Muscle of leg (tissue), 16 donors: Measurements from ENCODE around the gene TMEM42. TPM values are rescaled to one million over a fixed set of nuclear protein-coding genes. Genes with fewer than 3 reads are reported as not detected.
"Not testable (repeated sequence)": the region's sequence is repeated elsewhere in the genome, so short reads cannot be mapped to it uniquely, and the experiment has no call there.

Source experiments
- DNase-seq: peaks from one replicate; pipeline ENCODE4 v3.0.0; 2013
- H3K27ac ChIP-seq: one replicate; pipeline ENCODE4 v1.5.1; 2013; ENCODE audit warnings: mild to moderate bottlenecking, low read length, control low read depth
- H3K27me3 ChIP-seq: one replicate; pipeline ENCODE4 v1.6.1; 2013; ENCODE audit warnings: low read length; ENCODE audit not compliant: control insufficient read depth, insufficient read depth
- H3K36me3 ChIP-seq: one replicate; pipeline ENCODE4 v1.6.1; 2013; ENCODE audit warnings: low read length; ENCODE audit not compliant: control insufficient read depth, insufficient read depth
- H3K4me1 ChIP-seq: one replicate; pipeline ENCODE4 v1.6.1; 2013; ENCODE audit warnings: low read length; ENCODE audit not compliant: control insufficient read depth, insufficient read depth
- H3K4me3 ChIP-seq: one replicate; pipeline ENCODE4 v1.5.1; 2013; ENCODE audit warnings: low read length, control low read depth
- H3K9me3 ChIP-seq: replicated peaks from 2 replicates; pipeline ENCODE4 v1.6.1; 2013; ENCODE audit warnings: low read depth, low read length; ENCODE audit not compliant: control insufficient read depth
- WGBS: methylation state at CpG from one replicate; pipeline ENCODE4 v1.1.5; 2013; ENCODE audit warnings: missing lambda C conversion rate; ENCODE audit not compliant: insufficient coverage; 5-methylcytosine and 5-hydroxymethylcytosine counted together
- long read RNA-seq, 11 donors: transcript quantifications; one replicate each; lab custom pipeline, GENCODE V29; 2026
- polyA plus RNA-seq, 8 donors: library from polyadenylated mRNA; unstranded; fragments of 120-200 nt; gene quantifications; one replicate each; pipeline versions ENCODE4 v1.2.1 to v1.2.3, GENCODE V29; 2013; ENCODE audit warnings: inconsistent platforms in 1 of 8, low replicate concordance in 1 of 8; ENCODE audit not compliant: insufficient read length in 8 of 8, insufficient read depth in 1 of 8
- total RNA-seq: library from RNA; stranded (reverse); fragments of 120-200 nt; gene quantifications from one replicate; pipeline ENCODE4 v1.2.4, GENCODE V29; 2013

The TMEM42 gene
- total RNA-seq (15.6 TPM), polyA plus RNA-seq (10 to 100 TPM; 11.9 to 15.4 (median 13.5) TPM)
- long read RNA-seq, donor 1, partial matches to known transcripts: 0 of 4 reads
- long read RNA-seq, donor 1, other reads (novel, unspliced or antisense): 0 of 4 reads
- long read RNA-seq, donor 2: 0 reads
- long read RNA-seq, donor 3, partial matches to known transcripts: 0 of 3 reads
- long read RNA-seq, donor 3, other reads (novel, unspliced or antisense): 0 of 3 reads
- long read RNA-seq, donor 4, partial matches to known transcripts: 0 of 1 reads
- long read RNA-seq, donor 4, other reads (novel, unspliced or antisense): 0 of 1 reads
- long read RNA-seq, donor 5, partial matches to known transcripts: 7 of 12 reads
- long read RNA-seq, donor 5, other reads (novel, unspliced or antisense): 0 of 12 reads
- long read RNA-seq, donor 6, partial matches to known transcripts: 0 of 5 reads
- long read RNA-seq, donor 6, other reads (novel, unspliced or antisense): 0 of 5 reads
- long read RNA-seq, donor 7, partial matches to known transcripts: 0 of 2 reads
- long read RNA-seq, donor 7, other reads (novel, unspliced or antisense): 0 of 2 reads
- long read RNA-seq, donor 8, partial matches to known transcripts: 8 of 9 reads
- long read RNA-seq, donor 8, other reads (novel, unspliced or antisense): 0 of 9 reads
- long read RNA-seq, donor 9, partial matches to known transcripts: 0 of 4 reads
- long read RNA-seq, donor 9, other reads (novel, unspliced or antisense): 0 of 4 reads
- long read RNA-seq, donor 10, transcript TMEM42-201 (3 exons, 1,026 nt): major isoform, 5 of 6 reads
- long read RNA-seq, donor 10, partial matches to known transcripts: 0 of 6 reads
- long read RNA-seq, donor 10, other reads (novel, unspliced or antisense): 0 of 6 reads
- long read RNA-seq, donor 11, transcript TMEM42-201 (3 exons, 1,026 nt): major isoform, 5 of 7 reads
- long read RNA-seq, donor 11, partial matches to known transcripts: 0 of 7 reads
- long read RNA-seq, donor 11, other reads (novel, unspliced or antisense): 0 of 7 reads

GRCh38 chr3:44861412-44862225 is at the start of gene TMEM42:
Gene TMEM42, plus strand, starts transcription at chr3:44861912. Its CDS starts 13 bp downstream, at chr3:44861925.
- DNase-seq: peak; percentile 96
- Histone ChIP-seq H3K4me1 (peaks cover 20% of the 10 kb centered on the region), H3K9me3 (no peaks in the 10 kb centered on the region), H3K4me3 (peak within 1 kb of the TSS; percentile 77), H3K27ac (peak within 1 kb of the TSS; percentile 99), H3K36me3 (peaks cover 5% of the 10 kb centered on the region), H3K27me3 (no peaks in the 10 kb centered on the region)
- WGBS: under 1% methylated on average over 70 of the region's 91 CpGs

- no peak overlapping the region for H3K4me3 ChIP-seq
- no CpG with 5 or more reads among the region's 6 CpGs for WGBS
Measured at GRCh38 chr3:44814751-44815150, 47.0 kb upstream of the TMEM42 start.

GRCh38 chr3:44816334-44816733 is 45.4 kb upstream of the TMEM42 start:
- not testable (repeated sequence) for H3K27me3 ChIP-seq, H3K9me3 ChIP-seq, H3K4me3 ChIP-seq, H3K27ac ChIP-seq, H3K4me1 ChIP-seq, DNase-seq
- H3K36me3 ChIP-seq: peaks cover 14% of the 10 kb centered on the region
- no CpG with 5 or more reads among the region's 2 CpGs for WGBS

More at GRCh38 chr3:44814751-44815150, 47.0 kb upstream of the TMEM42 start:
- no peaks in the 10 kb centered on the region for H3K9me3 ChIP-seq
- H3K36me3 ChIP-seq: peaks cover 17% of the 10 kb centered on the region
- H3K27me3 ChIP-seq: no peaks in the 10 kb centered on the region
- no peaks in the 10 kb centered on the region for H3K4me1 ChIP-seq
- H3K27ac ChIP-seq: no peak overlapping the region
- no peak for DNase-seq

GRCh38 chr3:44821206-44821605 is 40.5 kb upstream of the TMEM42 start:
- not testable (repeated sequence) for H3K4me3 ChIP-seq, H3K9me3 ChIP-seq, H3K27me3 ChIP-seq, H3K27ac ChIP-seq, H3K36me3 ChIP-seq, H3K4me1 ChIP-seq, DNase-seq
- over 99% methylated on average over 22 of the region's 34 CpGs for WGBS

- Histone ChIP-seq H3K9me3 (no peaks in the 10 kb centered on the region), H3K4me3 (no peak overlapping the region), H3K27me3 (no peaks in the 10 kb centered on the region), H3K36me3 (peaks cover 14% of the 10 kb centered on the region), H3K4me1 (no peaks in the 10 kb centered on the region), H3K27ac (no peak overlapping the region)
- WGBS: no CpG with 5 or more reads among the region's 2 CpGs
- DNase-seq: no peak
Measured at GRCh38 chr3:44825264-44825925, 36.3 kb upstream of the TMEM42 start.

- Histone ChIP-seq H3K27me3 (no peaks in the 10 kb centered on the region), H3K9me3 (no peaks in the 10 kb centered on the region), H3K4me1 (no peaks in the 10 kb centered on the region), H3K27ac (no peak overlapping the region), H3K4me3 (no peak overlapping the region), H3K36me3 (peaks cover 21% of the 10 kb centered on the region)
- WGBS: no CpG with 5 or more reads among the region's 3 CpGs
- no peak for DNase-seq
Measured at GRCh38 chr3:44827196-44827595, 34.5 kb upstream of the TMEM42 start.

GRCh38 chr3:44831232-44831631 is 30.5 kb upstream of the TMEM42 start:
- Histone ChIP-seq H3K36me3 (peaks cover 18% of the 10 kb centered on the region), H3K27me3 (no peaks in the 10 kb centered on the region), H3K27ac (no peak overlapping the region), H3K4me3 (no peak overlapping the region), H3K4me1 (no peaks in the 10 kb centered on the region), H3K9me3 (no peaks in the 10 kb centered on the region)
- WGBS: no CpG with 5 or more reads among the region's 5 CpGs
- DNase-seq: no peak

- H3K4me3 ChIP-seq: no peak overlapping the region
- peaks cover 2% of the 10 kb centered on the region for H3K9me3 ChIP-seq
- no peak for DNase-seq
- no peak overlapping the region for H3K27ac ChIP-seq
- H3K36me3 ChIP-seq: peaks cover 15% of the 10 kb centered on the region
- WGBS: 91% methylated on average over 1 of the region's 1 CpG
- H3K4me1 ChIP-seq: no peaks in the 10 kb centered on the region
- no peaks in the 10 kb centered on the region for H3K27me3 ChIP-seq
Measured at GRCh38 chr3:44832032-44832431, 29.7 kb upstream of the TMEM42 start.

- Histone ChIP-seq H3K27ac (no peak overlapping the region), H3K4me1 (no peaks in the 10 kb centered on the region), H3K27me3 (no peaks in the 10 kb centered on the region), H3K9me3 (peaks cover 2% of the 10 kb centered on the region), H3K4me3 (no peak overlapping the region), H3K36me3 (peaks cover 18% of the 10 kb centered on the region)
- no peak for DNase-seq
- no CpG with 5 or more reads among the region's 2 CpGs for WGBS
Measured at GRCh38 chr3:44832965-44833364, 28.7 kb upstream of the TMEM42 start.
